Stimulated activated CD8-positive, alpha-beta memory T cell treated with anti-CD3 and anti-CD28 coated beads, Interleukin-4, amount 100 ng/mL, for 4 hours (primary cell): ENCODE data around the gene CDC14B.
"Not testable (repeated sequence)": the region's sequence is repeated elsewhere in the genome, so short reads cannot be mapped to it uniquely, and the experiment has no call there.

Experiments used
- DNase-seq, 2 donors: peaks; one replicate each; pipeline ENCODE4 v3.0.0-alpha.2; 2020; ENCODE audit warnings: low read depth in 2 of 2, low spot score in 1 of 2

CDC14B gene

DNA sequence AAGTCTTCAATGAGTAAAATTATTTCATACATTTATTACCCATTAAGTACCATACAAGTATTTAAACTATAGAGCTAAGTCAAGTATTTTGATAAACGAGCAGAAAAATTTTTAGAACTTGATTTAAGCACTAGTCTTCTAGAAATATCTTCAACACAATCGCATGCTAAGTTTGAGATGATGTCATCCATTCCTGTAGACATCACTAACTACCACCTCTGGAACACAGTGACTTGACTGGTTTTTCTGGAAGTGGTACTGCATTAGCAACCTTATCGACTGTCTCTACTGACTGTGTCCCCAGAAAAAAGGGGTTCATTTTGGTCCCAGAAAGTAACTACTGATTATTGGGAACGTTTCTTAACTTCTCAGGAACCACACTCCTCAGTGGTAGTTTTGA lies 69.0 kb downstream of the CDC14B start:
- no peak for DNase-seq

GRCh38 chr9:96543131-96543530 lies 76.5 kb downstream of the CDC14B start:
- not testable (repeated sequence) for DNase-seq

DNA sequence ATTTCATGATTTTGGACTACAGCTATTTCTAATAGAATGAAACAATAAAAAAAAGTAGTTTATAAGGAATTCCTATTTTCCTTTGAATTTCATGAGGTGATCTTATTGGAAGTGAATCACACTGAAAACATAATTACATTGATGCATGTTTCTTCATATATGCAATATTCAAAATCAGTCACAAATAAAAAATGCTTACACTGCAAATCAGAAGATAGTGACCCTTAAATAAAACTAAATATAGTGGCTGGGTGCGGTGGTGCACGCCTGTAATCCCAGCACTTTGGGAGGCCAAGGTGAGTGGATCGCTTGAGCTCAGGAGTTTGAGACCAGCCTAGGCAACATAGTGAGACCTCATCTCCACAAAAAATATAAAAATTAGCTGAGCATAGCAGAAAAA lies 79.5 kb downstream of the CDC14B start:
- no peak for DNase-seq

GRCh38 chr9:96532173-96532572 lies 87.5 kb downstream of the CDC14B start:
- DNase-seq = no peak

- no peak for DNase-seq
Observed at GRCh38 chr9:96524764-96525163, 94.9 kb downstream of the CDC14B start.

DNA sequence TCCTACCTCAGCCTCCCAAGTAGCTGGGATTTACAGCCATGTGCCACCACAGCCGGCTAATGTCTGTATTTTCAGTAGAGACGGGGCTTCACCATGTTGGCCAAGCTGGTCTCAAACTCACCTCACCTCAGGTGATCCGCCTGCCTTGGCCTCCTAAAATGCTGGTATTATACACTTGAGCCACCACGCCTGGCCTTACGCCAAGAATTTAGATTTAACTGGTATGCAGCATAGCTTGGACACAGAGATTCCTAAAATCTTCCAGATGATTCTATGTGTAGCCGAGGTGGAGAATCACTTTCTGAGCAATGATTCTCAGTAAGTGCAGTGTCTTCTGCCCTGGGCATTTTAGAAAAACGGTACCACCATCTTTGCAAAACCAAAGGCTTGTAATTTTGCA lies 95.6 kb downstream of the CDC14B start:
- no peak for DNase-seq

- DNase-seq = no peak
Observed at GRCh38 chr9:96523374-96523773, 96.3 kb downstream of the CDC14B start.

GRCh38 chr9:96522366-96522765 lies 97.3 kb downstream of the CDC14B start:
- no peak for DNase-seq

- DNase-seq = no peak
Observed at GRCh38 chr9:96519787-96520186, 99.9 kb downstream of the CDC14B start.

DNA sequence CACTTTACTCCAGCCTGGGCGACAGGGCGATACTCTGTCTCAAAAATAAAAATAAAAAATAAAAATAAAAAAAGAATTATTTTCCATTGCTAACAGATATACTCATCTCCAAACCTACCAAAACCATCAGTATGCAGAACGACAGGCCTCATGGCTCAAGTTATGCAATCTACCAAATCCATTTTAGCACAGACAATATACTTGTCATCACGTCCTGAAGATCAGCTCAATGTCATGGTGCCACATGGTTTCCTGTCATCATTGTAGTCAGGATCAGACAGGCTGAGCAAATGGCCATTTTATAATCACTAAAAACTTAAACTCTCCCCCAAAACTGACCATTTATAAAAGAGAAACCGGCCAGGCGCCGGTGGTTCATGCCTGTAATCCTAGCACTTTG lies 100.5 kb downstream of the CDC14B start:
- DNase-seq = no peak

DNA sequence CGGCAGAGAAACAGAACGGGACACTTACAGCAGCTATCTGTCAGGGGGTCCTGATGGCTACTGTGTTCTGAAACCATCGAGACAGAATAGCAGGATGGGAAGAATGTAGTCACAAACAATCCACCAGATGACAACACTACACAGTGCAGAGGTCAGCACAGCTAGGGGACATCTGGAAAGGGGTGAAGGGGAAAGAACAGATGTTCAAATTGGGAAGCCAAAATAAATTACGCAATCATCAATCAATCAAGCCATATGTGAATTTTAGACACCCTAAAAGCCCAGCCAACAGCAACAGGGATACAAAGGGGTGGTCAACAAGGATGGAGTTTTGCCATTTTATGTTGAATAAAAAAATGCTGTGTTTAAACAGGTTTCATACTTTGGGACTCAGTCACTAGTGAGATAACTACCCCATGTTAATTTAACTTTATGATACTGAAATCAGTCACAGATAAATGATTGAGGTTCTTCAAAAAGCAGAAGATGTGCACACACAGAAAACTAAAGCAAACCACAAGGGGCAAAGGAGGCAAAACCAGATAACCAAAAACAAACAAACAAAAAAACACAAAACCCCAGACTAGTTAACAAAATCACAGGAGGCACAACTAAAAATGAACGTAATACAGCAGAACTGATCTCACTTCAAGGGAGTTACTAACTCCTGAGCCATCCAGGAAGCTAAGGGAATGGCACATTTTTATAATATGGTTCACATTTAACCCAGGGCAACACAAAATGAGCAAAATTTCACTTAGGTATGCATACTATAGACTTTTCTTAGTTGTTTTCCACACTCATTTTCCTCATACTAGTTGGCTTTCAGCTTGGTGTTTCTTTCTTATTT lies 103.8 kb downstream of the CDC14B start:
- DNase-seq = no peak

GRCh38 chr9:96514800-96515158 lies 104.9 kb downstream of the CDC14B start:
- DNase-seq = no peak

GRCh38 chr9:96514108-96514799 lies 105.4 kb downstream of the CDC14B start:
- no peak for DNase-seq

DNA sequence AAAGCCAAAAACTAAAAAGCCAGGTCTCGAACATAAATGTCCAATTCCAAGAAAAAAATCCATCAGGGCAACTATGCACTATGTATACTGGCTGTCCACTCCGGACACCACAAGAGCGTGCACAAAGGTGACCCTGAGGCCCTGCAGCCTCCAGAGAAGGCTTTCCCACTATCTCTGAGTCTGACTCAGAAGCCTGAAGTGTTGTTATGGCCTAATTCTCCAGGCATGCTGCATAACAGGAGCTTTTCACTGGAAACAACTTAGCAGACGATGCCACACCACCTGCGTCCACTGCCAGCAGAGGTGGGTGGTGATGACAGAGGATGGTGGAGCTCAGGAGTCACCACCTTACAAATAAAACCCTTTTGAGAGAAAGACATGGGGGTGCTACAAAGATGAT lies 106.0 kb downstream of the CDC14B start:
- no peak for DNase-seq

- DNase-seq = no peak
Observed at GRCh38 chr9:96512240-96512639, 107.4 kb downstream of the CDC14B start.

GRCh38 chr9:96510258-96510657 lies 109.4 kb downstream of the CDC14B start:
- DNase-seq = no peak

DNA sequence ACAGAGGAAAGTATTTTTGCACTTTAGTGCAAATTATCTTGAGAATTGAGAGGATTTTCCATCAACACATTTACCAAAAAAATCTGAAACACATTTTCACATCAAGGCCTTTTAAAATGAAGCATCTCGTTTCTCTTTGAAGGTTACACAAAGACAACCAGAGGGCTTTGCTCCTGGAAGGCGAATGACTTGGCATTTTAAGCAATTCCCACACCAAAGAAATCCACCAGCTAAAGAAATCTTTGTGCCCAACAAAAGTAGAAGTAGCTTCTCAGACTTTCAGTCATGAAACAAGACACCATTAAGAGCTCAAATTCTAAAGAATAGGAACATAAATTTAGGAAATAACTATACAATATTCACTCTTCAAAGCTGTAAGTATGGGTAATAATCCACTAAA lies 109.8 kb downstream of the CDC14B start:
- DNase-seq = no peak

DNA sequence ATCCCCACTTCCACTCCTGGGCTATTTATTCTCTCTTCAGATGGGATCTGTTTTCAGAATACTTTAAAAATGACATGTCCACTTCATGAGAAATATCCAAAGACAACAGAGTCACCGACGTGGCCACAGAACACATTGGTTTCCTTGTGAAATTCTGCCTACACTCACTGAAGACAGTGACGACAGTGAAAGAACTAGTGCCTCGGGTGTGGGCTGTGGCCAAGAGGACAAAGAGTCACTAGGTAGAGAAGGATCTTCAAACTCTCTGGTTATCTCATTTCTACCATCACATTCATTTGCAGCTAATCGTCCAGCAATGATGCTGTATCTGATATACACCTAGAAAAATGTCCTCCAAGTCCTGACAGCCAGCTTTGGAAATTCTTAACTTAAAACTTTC lies 110.6 kb downstream of the CDC14B start:
- no peak for DNase-seq

- DNase-seq = no peak
Observed at GRCh38 chr9:96508227-96508940, 111.3 kb downstream of the CDC14B start.

- no peak for DNase-seq
Observed at GRCh38 chr9:96505316-96505991, 114.2 kb downstream of the CDC14B start.

- no peak for DNase-seq
Observed at GRCh38 chr9:96503918-96504317, 115.7 kb downstream of the CDC14B start.

DNA sequence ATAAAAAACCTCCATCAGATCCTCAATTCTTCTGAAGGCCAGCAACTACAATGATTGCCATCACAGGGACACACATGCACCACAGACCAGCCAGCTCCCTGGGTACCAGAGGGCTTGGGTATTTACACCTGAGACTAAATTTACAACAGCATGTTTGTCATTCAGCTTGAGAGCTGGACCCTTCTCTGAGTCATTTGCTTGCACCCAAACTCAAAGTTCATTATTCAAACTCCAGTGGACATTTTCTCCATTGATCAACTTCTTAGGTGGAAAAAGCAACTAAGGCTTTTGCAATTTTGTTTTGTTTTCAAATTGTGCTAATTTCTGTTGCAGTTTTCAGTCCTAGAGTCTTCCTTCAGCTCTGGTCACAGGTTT lies 116.3 kb downstream of the CDC14B start:
- not testable (repeated sequence) for DNase-seq
